ENCODE results near the gene GRK2. TPM values are rescaled to one million over a fixed set of nuclear protein-coding genes. Genes with fewer than 3 reads are reported as not detected.

The GRK2 gene
- total and polyA plus RNA-seq, 5 donors from 2014 or later = 13.2 to 295 (median 25.4) TPM

DNA sequence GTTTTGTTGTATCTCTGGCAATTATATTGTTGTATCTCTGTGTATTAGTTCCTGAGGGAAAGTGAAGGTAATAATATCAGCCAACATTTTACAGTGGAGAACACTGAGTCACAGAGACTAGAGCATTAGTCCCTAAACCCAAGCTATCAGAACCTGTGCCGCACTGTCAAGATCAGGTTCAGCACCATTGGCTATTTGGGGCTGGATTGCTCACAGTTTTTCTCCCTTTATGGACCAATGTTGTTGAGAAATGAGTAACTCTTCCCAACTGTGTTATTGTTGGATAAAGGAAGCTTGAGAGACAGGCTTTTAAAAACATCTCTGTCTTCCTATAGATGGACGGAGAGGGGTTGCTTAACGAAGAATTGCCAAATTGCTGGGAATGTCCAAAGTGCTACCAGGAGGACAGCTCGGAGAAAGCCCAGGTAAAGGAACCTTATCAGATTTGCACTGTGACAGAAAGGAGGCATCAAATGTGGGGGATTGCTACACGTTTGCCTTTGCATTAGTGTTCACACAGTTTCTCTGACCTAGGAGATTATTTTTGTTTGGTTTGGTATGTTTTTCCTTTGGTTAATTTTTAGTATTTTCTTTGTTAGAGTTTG lies 18.2 kb upstream of the GRK2 start:
- H3K27me3 ChIP-seq (ENCODE audit: control insufficient read depth, insufficient read depth, low read length) = no peaks in the 10 kb centered on the region
- peaks cover 76% of the 10 kb centered on the region for H3K36me3 Mint-ChIP-seq
- no peak overlapping the region for H3K4me3 ChIP-seq (ENCODE audit: low read depth, low read length)
- no peaks in the 10 kb centered on the region for H3K27me3 Mint-ChIP-seq
- H3K9me3 Mint-ChIP-seq = no peaks in the 10 kb centered on the region
- ATAC-seq (ENCODE audit: low read depth in 2 of 2) = no peak
- DNase-seq = no peak
- H3K36me3 ChIP-seq (ENCODE audit: control insufficient read depth, insufficient read depth, low read length) = peaks cover 97% of the 10 kb centered on the region
- no peaks in the 10 kb centered on the region for H3K9me3 ChIP-seq (ENCODE audit: control insufficient read depth in 2 of 2, low read length in 2 of 2)
- peaks cover 21% of the 10 kb centered on the region for H3K4me1 ChIP-seq (ENCODE audit: control insufficient read depth, insufficient read depth, low read length, poor library complexity, severe bottlenecking)
- peak overlapping the region in 2 of 3 donors; percentile 51 to 66 for H3K27ac Mint-ChIP-seq
- peaks cover 9 to 75% (median 40%) of the 10 kb centered on the region in 4 donors for H3K4me1 Mint-ChIP-seq
- H3K4me3 Mint-ChIP-seq = peak overlapping the region in 1 of 4 donors; percentile 13
- H3K27ac ChIP-seq (ENCODE audit: insufficient read depth, low read length, poor library complexity, severe bottlenecking) = no peak overlapping the region

- no peaks in the 10 kb centered on the region for H3K27me3 Mint-ChIP-seq
- no peak for DNase-seq
- Histone ChIP-seq H3K4me3 (ENCODE audit: low read depth, low read length) (no peak overlapping the region), H3K27me3 (ENCODE audit: control insufficient read depth, insufficient read depth, low read length) (no peaks in the 10 kb centered on the region), H3K4me1 (ENCODE audit: control insufficient read depth, insufficient read depth, low read length, poor library complexity, severe bottlenecking) (peaks cover 15% of the 10 kb centered on the region), H3K36me3 (ENCODE audit: control insufficient read depth, insufficient read depth, low read length) (peaks cover 98% of the 10 kb centered on the region), H3K27ac (ENCODE audit: insufficient read depth, low read length, poor library complexity, severe bottlenecking) (no peak overlapping the region), H3K9me3 (ENCODE audit: control insufficient read depth in 2 of 2, low read length in 2 of 2) (no peaks in the 10 kb centered on the region)
- no peak overlapping the region for H3K4me3 Mint-ChIP-seq
- no peak for ATAC-seq (ENCODE audit: low read depth in 2 of 2)
- H3K4me1 Mint-ChIP-seq = peaks cover 7 to 74% (median 40%) of the 10 kb centered on the region in 4 donors
- H3K36me3 Mint-ChIP-seq = peaks cover 78% of the 10 kb centered on the region
- H3K9me3 Mint-ChIP-seq = no peaks in the 10 kb centered on the region
- H3K27ac Mint-ChIP-seq = no peak overlapping the region
These were observed 17.6 kb upstream of the GRK2 start for GRCh38 chr11:67248653-67249052.

DNA sequence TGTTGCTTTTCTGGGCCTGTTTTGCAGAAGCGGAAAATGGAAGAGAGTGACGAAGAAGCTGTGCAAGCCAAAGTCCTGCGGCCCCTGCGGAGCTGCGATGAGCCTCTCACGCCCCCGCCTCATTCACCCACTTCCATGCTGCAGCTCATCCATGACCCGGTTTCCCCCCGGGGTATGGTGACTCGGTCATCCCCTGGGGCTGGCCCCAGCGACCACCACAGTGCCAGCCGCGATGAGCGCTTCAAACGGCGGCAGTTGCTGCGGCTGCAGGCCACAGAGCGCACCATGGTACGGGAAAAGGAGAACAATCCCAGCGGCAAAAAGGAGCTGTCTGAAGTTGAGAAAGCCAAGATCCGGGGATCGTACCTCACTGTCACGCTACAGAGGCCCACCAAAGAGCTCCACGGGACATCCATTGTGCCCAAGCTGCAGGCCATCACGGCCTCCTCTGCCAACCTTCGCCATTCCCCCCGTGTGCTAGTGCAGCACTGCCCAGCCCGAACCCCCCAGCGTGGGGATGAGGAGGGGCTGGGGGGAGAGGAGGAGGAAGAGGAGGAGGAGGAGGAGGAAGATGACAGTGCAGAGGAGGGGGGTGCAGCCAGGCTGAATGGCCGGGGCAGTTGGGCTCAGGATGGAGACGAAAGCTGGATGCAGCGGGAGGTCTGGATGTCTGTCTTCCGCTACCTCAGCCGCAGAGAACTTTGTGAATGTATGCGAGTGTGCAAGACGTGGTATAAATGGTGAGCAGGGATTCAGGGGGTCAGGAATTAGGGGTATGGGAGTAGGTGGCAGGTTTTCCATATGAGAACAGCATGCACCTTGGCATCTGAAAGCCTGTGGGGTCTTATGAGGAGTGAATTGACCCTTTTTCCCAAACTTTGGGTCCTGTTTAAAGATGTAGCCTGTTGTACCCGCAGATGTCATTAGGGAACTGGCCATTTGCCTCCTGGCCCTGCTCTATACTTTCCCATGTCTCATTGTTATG lies 15.9 kb upstream of the GRK2 start:
- peaks cover 7% of the 10 kb centered on the region for H3K4me1 ChIP-seq (ENCODE audit: control insufficient read depth, insufficient read depth, low read length, poor library complexity, severe bottlenecking)
- peaks cover 7 to 71% (median 34%) of the 10 kb centered on the region in 4 donors for H3K4me1 Mint-ChIP-seq
- DNase-seq = no peak
- H3K27ac ChIP-seq (ENCODE audit: insufficient read depth, low read length, poor library complexity, severe bottlenecking) = no peak overlapping the region
- H3K9me3 ChIP-seq (ENCODE audit: control insufficient read depth in 2 of 2, low read length in 2 of 2) = no peaks in the 10 kb centered on the region
- no peaks in the 10 kb centered on the region for H3K9me3 Mint-ChIP-seq
- peaks cover 98% of the 10 kb centered on the region for H3K36me3 ChIP-seq (ENCODE audit: control insufficient read depth, insufficient read depth, low read length)
- ATAC-seq (ENCODE audit: low read depth in 2 of 2) = no peak
- H3K27me3 ChIP-seq (ENCODE audit: control insufficient read depth, insufficient read depth, low read length) = no peaks in the 10 kb centered on the region
- H3K27ac Mint-ChIP-seq = peak overlapping the region in 1 of 3 donors; percentile 32
- no peak overlapping the region for H3K4me3 Mint-ChIP-seq
- H3K27me3 Mint-ChIP-seq = no peaks in the 10 kb centered on the region
- H3K4me3 ChIP-seq (ENCODE audit: low read depth, low read length) = no peak overlapping the region
- H3K36me3 Mint-ChIP-seq = peaks cover 79% of the 10 kb centered on the region

DNA sequence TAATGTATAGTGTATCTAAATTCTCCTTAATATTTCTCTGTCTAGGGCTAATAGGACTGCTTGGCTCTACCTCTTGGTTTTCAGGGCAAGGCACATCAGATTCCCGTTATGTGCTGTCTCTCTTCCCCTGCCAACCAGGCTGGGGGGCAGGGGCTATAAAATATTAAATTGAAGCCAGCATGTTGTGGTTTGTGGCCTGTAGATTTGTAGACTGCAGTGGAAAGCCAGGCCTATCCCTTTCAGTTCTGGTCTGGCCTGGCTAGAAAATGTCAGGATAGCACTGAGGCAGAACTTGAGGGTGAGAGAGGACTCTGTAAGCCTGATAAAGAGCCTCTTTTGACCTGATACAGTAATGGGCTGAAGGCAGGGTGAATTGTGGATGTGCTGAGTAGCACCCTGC lies 14.4 kb upstream of the GRK2 start:
- Histone ChIP-seq H3K4me3 (ENCODE audit: low read depth, low read length) (no peak overlapping the region), H3K27ac (ENCODE audit: insufficient read depth, low read length, poor library complexity, severe bottlenecking) (no peak overlapping the region), H3K36me3 (ENCODE audit: control insufficient read depth, insufficient read depth, low read length) (peaks cover 98% of the 10 kb centered on the region), H3K9me3 (ENCODE audit: control insufficient read depth in 2 of 2, low read length in 2 of 2) (no peaks in the 10 kb centered on the region), H3K4me1 (ENCODE audit: control insufficient read depth, insufficient read depth, low read length, poor library complexity, severe bottlenecking) (peaks cover 7% of the 10 kb centered on the region), H3K27me3 (ENCODE audit: control insufficient read depth, insufficient read depth, low read length) (no peaks in the 10 kb centered on the region)
- Mint-ChIP-seq H3K4me3 (no peak overlapping the region), H3K9me3 (peaks cover 0 to 1% (median 0%) of the 10 kb centered on the region in 7 donors), H3K36me3 (peaks cover 73% of the 10 kb centered on the region), H3K27ac (peak overlapping the region in 1 of 3 donors; percentile 52), H3K4me1 (peaks cover 7 to 64% (median 30%) of the 10 kb centered on the region in 4 donors), H3K27me3 (no peaks in the 10 kb centered on the region)
- DNase-seq (no peak), ATAC-seq (ENCODE audit: low read depth in 2 of 2) (no peak)

GRCh38 chr11:67252831-67253239 lies 13.4 kb upstream of the GRK2 start:
- DNase-seq = peak in 2 of 3 donors; percentile 38 to 80
- H3K4me3 ChIP-seq (ENCODE audit: low read depth, low read length) = no peak overlapping the region
- Mint-ChIP-seq H3K27ac (peak overlapping the region in 2 of 3 donors; percentile 39 to 52), H3K9me3 (peaks cover 0 to 1% (median 0%) of the 10 kb centered on the region in 7 donors), H3K4me3 (no peak overlapping the region), H3K27me3 (no peaks in the 10 kb centered on the region), H3K36me3 (peaks cover 76% of the 10 kb centered on the region), H3K4me1 (peaks cover 7 to 66% (median 30%) of the 10 kb centered on the region in 4 donors)
- no peak overlapping the region for H3K27ac ChIP-seq (ENCODE audit: insufficient read depth, low read length, poor library complexity, severe bottlenecking)
- peaks cover 92% of the 10 kb centered on the region for H3K36me3 ChIP-seq (ENCODE audit: control insufficient read depth, insufficient read depth, low read length)
- H3K27me3 ChIP-seq (ENCODE audit: control insufficient read depth, insufficient read depth, low read length) = no peaks in the 10 kb centered on the region
- H3K4me1 ChIP-seq (ENCODE audit: control insufficient read depth, insufficient read depth, low read length, poor library complexity, severe bottlenecking) = peaks cover 7% of the 10 kb centered on the region
- H3K9me3 ChIP-seq (ENCODE audit: control insufficient read depth in 2 of 2, low read length in 2 of 2) = no peaks in the 10 kb centered on the region
- ATAC-seq (ENCODE audit: low read depth in 2 of 2) = peak; percentile 45 to 67

GRCh38 chr11:67253872-67254624 lies 12.2 kb upstream of the GRK2 start:
- H3K27ac ChIP-seq (ENCODE audit: insufficient read depth, low read length, poor library complexity, severe bottlenecking) = no peak overlapping the region
- no peaks in the 10 kb centered on the region for H3K27me3 ChIP-seq (ENCODE audit: control insufficient read depth, insufficient read depth, low read length)
- peak in 1 of 2 donors; percentile 4 for ATAC-seq (ENCODE audit: low read depth in 2 of 2)
- H3K4me3 ChIP-seq (ENCODE audit: low read depth, low read length) = no peak overlapping the region
- Mint-ChIP-seq H3K36me3 (peaks cover 64% of the 10 kb centered on the region), H3K4me3 (peak overlapping the region in 1 of 4 donors; percentile 66), H3K9me3 (peaks cover 0 to 1% (median 0%) of the 10 kb centered on the region in 7 donors), H3K4me1 (peaks cover 7 to 61% (median 29%) of the 10 kb centered on the region in 4 donors), H3K27me3 (no peaks in the 10 kb centered on the region), H3K27ac (peak overlapping the region in 2 of 3 donors; percentile 67 to 75)
- H3K4me1 ChIP-seq (ENCODE audit: control insufficient read depth, insufficient read depth, low read length, poor library complexity, severe bottlenecking) = peaks cover 7% of the 10 kb centered on the region
- H3K36me3 ChIP-seq (ENCODE audit: control insufficient read depth, insufficient read depth, low read length) = peaks cover 79% of the 10 kb centered on the region
- peak in 1 of 3 donors; percentile 87 for DNase-seq
- H3K9me3 ChIP-seq (ENCODE audit: control insufficient read depth in 2 of 2, low read length in 2 of 2) = no peaks in the 10 kb centered on the region

DNA sequence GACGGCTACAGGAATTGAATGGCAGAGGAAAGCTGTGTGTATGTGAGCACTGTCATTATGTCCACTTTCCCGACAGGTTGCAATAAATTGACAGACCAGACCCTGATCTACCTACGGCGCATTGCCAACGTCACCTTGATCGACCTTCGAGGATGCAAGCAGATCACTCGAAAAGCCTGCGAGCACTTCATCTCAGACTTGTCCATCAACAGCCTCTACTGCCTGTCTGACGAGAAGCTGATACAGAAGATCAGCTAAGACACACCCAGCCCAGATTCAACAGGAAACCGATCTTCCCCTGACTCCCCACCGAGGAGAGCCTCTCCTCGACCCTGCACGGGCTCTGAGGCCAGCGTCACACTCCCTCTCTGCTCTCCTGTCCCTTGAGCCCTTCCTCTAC lies 11.5 kb upstream of the GRK2 start:
- H3K36me3 Mint-ChIP-seq = peaks cover 56% of the 10 kb centered on the region
- H3K27me3 ChIP-seq (ENCODE audit: control insufficient read depth, insufficient read depth, low read length) = no peaks in the 10 kb centered on the region
- peak in 1 of 3 donors; percentile 47 for DNase-seq
- no peaks in the 10 kb centered on the region for H3K27me3 Mint-ChIP-seq
- H3K36me3 ChIP-seq (ENCODE audit: control insufficient read depth, insufficient read depth, low read length) = peaks cover 72% of the 10 kb centered on the region
- H3K9me3 ChIP-seq (ENCODE audit: control insufficient read depth in 2 of 2, low read length in 2 of 2) = no peaks in the 10 kb centered on the region
- no peak overlapping the region for H3K27ac ChIP-seq (ENCODE audit: insufficient read depth, low read length, poor library complexity, severe bottlenecking)
- H3K9me3 Mint-ChIP-seq = peaks cover 0 to 1% (median 0%) of the 10 kb centered on the region in 7 donors
- ATAC-seq (ENCODE audit: low read depth in 2 of 2) = no peak
- H3K4me1 ChIP-seq (ENCODE audit: control insufficient read depth, insufficient read depth, low read length, poor library complexity, severe bottlenecking) = peaks cover 7% of the 10 kb centered on the region
- peaks cover 0 to 57% (median 27%) of the 10 kb centered on the region in 4 donors for H3K4me1 Mint-ChIP-seq
- H3K4me3 ChIP-seq (ENCODE audit: low read depth, low read length) = no peak overlapping the region
- H3K4me3 Mint-ChIP-seq = no peak overlapping the region
- H3K27ac Mint-ChIP-seq = peak overlapping the region in 2 of 3 donors; percentile 56 to 75

Measured in CD4-positive, CD25-positive, alpha-beta regulatory T cell (primary cell).